Measurements from ENCODE around the gene KDSR.
"Not testable (repeated sequence)": the region's sequence is repeated elsewhere in the genome, so short reads cannot be mapped to it uniquely, and the experiment has no call there.

Gene KDSR

DNA sequence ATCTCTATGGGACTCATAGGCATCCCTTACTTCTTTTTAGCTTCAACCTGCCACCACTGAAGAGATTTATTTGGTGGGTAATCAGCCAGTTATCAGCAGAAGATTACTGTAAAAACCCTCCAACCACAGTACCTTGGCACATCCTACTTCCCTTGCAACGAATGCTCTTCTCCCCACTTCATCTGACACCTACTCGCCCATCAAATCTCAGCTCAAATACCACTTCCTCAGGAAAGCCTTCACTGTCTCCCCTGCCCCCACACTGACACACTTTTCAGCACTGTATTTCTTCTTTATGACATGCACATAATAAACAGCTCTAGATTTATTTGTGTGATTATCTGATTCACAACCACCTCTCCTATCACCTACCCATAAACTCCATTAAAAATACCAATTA is 3.1 kb downstream of the KDSR start:
- Histone ChIP-seq H3K9ac (ENCODE audit: low read depth, low read length) (no peak overlapping the region), H3K4me1 (ENCODE audit: control insufficient read depth, insufficient read depth, low read length) (peaks cover 16% of the 10 kb centered on the region), H3K4me3 (ENCODE audit: low read length) (no peak overlapping the region), H3K9me3 (replicated peaks; ENCODE audit: low read length) (no peaks in the 10 kb centered on the region), H3K4me2 (ENCODE audit: low read length) (no peak overlapping the region), H3K36me3 (ENCODE audit: insufficient read depth, low read length) (peaks cover 25% of the 10 kb centered on the region), H3K27me3 (ENCODE audit: control insufficient read depth, insufficient read depth, low read length) (no peaks in the 10 kb centered on the region)

DNA sequence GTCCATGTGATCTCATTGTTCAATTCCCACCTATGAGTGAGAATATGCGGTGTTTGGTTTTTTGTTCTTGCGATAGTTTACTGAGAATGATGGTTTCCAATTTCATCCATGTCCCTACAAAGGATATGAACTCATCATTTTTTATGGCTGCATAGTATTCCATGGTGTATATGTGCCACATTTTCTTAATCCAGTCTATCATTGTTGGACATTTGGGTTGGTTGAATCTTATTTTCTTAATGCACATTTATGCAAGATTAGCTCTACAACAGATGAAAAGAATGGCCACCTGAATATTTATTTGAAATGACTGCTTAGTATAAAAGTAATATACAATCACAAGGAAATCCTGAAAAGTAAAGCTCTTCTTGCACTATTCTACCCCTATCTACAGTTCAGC is 3.6 kb downstream of the KDSR start:
- H3K27me3 ChIP-seq (ENCODE audit: control insufficient read depth, insufficient read depth, low read length); H3K4me3 ChIP-seq (ENCODE audit: low read length); H3K9ac ChIP-seq (ENCODE audit: low read depth, low read length); H3K9me3 ChIP-seq (replicated peaks; ENCODE audit: low read length); H3K4me2 ChIP-seq (ENCODE audit: low read length): not testable (repeated sequence)
- peaks cover 11% of the 10 kb centered on the region for H3K4me1 ChIP-seq (ENCODE audit: control insufficient read depth, insufficient read depth, low read length)
- peaks cover 25% of the 10 kb centered on the region for H3K36me3 ChIP-seq (ENCODE audit: insufficient read depth, low read length)

DNA sequence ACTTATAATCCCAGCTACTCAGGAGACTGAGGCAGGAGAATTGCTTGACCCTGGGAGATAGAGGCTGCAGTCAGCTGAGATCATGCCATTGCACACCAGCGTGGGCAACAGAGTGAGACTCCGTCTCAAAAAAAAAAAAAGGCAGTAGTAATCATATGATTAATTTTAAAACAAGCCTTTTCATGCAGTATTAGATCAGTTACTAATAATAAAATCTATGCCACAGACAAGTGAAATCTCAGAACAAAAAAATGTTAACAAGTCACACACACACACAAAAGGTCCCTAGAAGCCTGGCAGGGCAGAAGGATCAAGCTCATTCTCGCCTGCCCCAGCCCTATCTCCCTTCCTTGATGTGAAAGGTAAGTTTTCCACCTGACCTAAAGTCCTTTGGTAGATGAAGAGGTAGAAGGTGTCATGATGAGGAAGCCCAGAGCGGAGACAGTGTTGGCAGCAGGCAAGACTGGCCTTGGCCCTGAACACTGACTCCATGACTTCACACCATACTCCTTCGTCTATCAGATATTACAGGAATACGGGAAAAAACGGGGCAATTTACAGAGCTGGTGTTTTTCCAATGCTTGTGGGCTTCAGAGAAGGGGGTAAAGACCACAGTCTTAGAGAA is 10.6 kb downstream of the KDSR start:
- no peak overlapping the region for H3K4me2 ChIP-seq (ENCODE audit: low read length)
- no peak overlapping the region for H3K9ac ChIP-seq (ENCODE audit: low read depth, low read length)
- no peaks in the 10 kb centered on the region for H3K4me1 ChIP-seq (ENCODE audit: control insufficient read depth, insufficient read depth, low read length)
- peaks cover 56% of the 10 kb centered on the region for H3K36me3 ChIP-seq (ENCODE audit: insufficient read depth, low read length)
- H3K4me3 ChIP-seq (ENCODE audit: low read length) = no peak overlapping the region
- H3K9me3 ChIP-seq (replicated peaks; ENCODE audit: low read length) = no peaks in the 10 kb centered on the region
- H3K27me3 ChIP-seq (ENCODE audit: control insufficient read depth, insufficient read depth, low read length) = no peaks in the 10 kb centered on the region

DNA sequence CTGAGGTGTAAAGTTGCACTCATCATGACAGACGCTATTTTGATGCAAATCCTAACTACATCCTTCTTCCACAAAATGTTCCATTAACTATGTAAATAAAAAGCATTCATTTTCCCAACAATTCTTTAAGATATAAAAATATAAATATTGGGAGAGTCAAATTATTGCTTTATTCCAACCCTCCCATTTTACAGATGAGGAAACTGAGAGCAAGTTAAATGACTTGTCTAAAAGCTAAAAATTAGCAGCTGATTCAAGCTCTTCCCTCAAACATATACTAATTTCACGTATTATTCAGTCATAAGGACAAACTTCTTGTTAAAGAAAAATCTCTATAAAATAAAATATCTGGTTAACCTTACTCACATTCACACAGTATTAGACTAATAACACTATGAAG is 16.8 kb downstream of the KDSR start:
- peaks cover 60% of the 10 kb centered on the region for H3K36me3 ChIP-seq (ENCODE audit: insufficient read depth, low read length)
- no peak overlapping the region for H3K4me3 ChIP-seq (ENCODE audit: low read length)
- no peaks in the 10 kb centered on the region for H3K27me3 ChIP-seq (ENCODE audit: control insufficient read depth, insufficient read depth, low read length)
- H3K4me1 ChIP-seq (ENCODE audit: control insufficient read depth, insufficient read depth, low read length) = peaks cover 6% of the 10 kb centered on the region
- H3K4me2 ChIP-seq (ENCODE audit: low read length) = no peak overlapping the region
- no peak overlapping the region for H3K9ac ChIP-seq (ENCODE audit: low read depth, low read length)
- H3K9me3 ChIP-seq (replicated peaks; ENCODE audit: low read length) = no peaks in the 10 kb centered on the region

DNA sequence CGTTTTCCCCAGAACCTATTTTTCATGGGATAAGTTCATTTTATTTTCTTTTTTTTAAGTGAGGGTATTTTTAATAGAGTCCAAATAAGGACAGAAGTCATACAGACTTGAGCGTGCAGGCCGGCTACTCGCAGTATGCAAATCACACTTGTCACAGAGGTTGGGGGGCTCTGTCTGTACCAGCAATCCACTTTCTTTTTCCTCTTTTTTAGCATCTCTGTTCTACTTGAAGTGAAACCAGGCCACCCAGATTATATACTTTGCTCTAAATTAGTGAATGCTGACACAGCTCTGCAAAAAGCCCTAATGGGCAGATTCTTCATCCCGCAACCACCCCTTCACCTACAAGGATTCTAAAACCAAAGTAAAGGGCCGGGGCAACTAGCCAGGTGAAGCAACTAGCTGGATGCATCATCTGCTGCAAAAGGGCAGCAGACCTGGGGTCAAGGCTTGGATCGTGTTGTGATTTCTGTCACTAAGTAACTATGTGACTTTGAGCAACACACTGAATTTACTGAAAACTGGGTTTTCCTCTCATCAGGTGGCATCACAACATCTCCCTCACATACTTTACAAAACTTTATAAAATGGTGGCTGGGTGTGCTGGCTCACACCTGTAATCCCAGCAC is 18.4 kb downstream of the KDSR start:
- H3K4me1 ChIP-seq (ENCODE audit: control insufficient read depth, insufficient read depth, low read length) = peaks cover 6% of the 10 kb centered on the region
- no peak overlapping the region for H3K4me2 ChIP-seq (ENCODE audit: low read length)
- H3K36me3 ChIP-seq (ENCODE audit: insufficient read depth, low read length) = peaks cover 61% of the 10 kb centered on the region
- no peak overlapping the region for H3K9ac ChIP-seq (ENCODE audit: low read depth, low read length)
- no peak overlapping the region for H3K4me3 ChIP-seq (ENCODE audit: low read length)
- H3K27me3 ChIP-seq (ENCODE audit: control insufficient read depth, insufficient read depth, low read length) = no peaks in the 10 kb centered on the region
- no peaks in the 10 kb centered on the region for H3K9me3 ChIP-seq (replicated peaks; ENCODE audit: low read length)

DNA sequence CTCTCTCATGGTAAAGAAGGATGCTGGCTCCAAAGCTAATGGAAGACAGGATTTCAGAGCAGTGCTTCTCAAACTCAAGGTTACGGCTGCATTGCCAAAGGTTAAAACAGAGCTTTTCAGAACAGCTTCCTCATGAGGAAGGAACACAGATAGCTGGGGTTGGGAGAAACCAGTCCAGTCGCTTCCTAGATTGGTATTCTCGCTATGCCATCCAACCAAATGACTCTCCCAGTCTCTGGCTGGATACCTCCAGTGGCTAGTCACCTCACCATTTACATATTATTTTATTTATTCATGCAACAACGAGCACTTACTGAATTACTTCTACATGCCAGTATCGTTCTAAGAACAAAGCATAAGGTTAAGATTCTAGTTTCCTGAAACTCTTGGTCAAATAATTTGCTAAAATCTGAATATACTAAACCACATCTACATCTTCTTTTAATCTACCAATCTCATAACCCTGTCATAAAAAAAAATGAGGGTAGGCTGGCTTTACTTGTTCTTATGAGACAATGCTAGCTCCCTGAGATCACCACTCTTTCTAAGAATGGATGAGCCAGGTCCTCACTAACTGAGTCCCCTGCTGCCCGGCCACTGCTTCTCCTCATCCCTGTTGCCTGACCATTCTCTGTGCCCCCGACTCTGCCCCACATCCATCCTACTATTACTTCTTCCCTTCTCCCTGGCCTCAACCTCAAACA is 20.4 kb downstream of the KDSR start:
- Histone ChIP-seq H3K27me3 (ENCODE audit: control insufficient read depth, insufficient read depth, low read length) (no peaks in the 10 kb centered on the region), H3K4me3 (ENCODE audit: low read length) (no peak overlapping the region), H3K9me3 (replicated peaks; ENCODE audit: low read length) (no peaks in the 10 kb centered on the region), H3K36me3 (ENCODE audit: insufficient read depth, low read length) (peaks cover 66% of the 10 kb centered on the region), H3K4me2 (ENCODE audit: low read length) (no peak overlapping the region), H3K9ac (ENCODE audit: low read depth, low read length) (no peak overlapping the region), H3K4me1 (ENCODE audit: control insufficient read depth, insufficient read depth, low read length) (peaks cover 10% of the 10 kb centered on the region)

DNA sequence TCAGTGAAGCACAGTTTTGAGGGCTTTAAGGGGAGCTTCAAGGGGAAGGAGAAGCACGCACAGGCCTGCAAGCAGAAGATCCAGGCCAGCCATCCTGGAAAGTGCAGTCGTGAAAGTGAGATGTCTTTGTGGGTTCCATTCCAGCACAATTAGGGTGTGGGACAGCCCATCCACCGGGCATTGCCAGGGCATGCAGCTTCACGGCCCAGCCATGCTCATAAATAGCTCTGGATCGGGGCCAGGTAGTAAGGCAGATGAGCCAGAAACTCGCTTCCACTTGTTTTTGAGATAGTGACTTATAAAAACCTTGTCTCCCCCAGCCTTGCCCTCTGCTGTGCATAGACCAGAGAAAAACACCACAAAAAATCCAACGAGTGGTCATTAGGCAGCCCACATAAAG is 21.0 kb downstream of the KDSR start:
- Histone ChIP-seq H3K9ac (ENCODE audit: low read depth, low read length) (no peak overlapping the region), H3K27me3 (ENCODE audit: control insufficient read depth, insufficient read depth, low read length) (no peaks in the 10 kb centered on the region), H3K4me2 (ENCODE audit: low read length) (no peak overlapping the region), H3K9me3 (replicated peaks; ENCODE audit: low read length) (no peaks in the 10 kb centered on the region), H3K36me3 (ENCODE audit: insufficient read depth, low read length) (peaks cover 65% of the 10 kb centered on the region), H3K4me3 (ENCODE audit: low read length) (no peak overlapping the region), H3K4me1 (ENCODE audit: control insufficient read depth, insufficient read depth, low read length) (peaks cover 10% of the 10 kb centered on the region)

DNA sequence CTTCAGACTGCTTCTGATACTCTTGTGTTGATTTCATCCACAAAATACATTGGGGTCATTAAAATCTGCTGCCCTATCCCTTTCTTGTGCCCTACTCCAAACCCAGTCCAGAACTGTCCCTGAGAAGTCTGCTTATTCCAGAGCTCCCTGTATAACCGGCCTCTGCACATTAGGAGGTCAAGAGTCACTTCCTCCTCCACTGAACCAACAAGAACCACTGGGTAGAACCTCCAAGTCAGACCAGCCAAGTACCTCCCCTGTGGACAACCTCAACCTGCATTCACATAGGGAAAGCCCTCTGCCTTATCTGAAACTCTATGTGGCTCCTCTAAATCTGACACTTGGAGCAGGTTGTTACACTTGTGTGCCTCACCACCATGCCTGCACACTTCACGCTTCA is 22.1 kb downstream of the KDSR start:
- no peaks in the 10 kb centered on the region for H3K27me3 ChIP-seq (ENCODE audit: control insufficient read depth, insufficient read depth, low read length)
- H3K9me3 ChIP-seq (replicated peaks; ENCODE audit: low read length) = no peaks in the 10 kb centered on the region
- no peak overlapping the region for H3K4me3 ChIP-seq (ENCODE audit: low read length)
- H3K36me3 ChIP-seq (ENCODE audit: insufficient read depth, low read length) = peaks cover 61% of the 10 kb centered on the region
- no peak overlapping the region for H3K4me2 ChIP-seq (ENCODE audit: low read length)
- peaks cover 10% of the 10 kb centered on the region for H3K4me1 ChIP-seq (ENCODE audit: control insufficient read depth, insufficient read depth, low read length)
- no peak overlapping the region for H3K9ac ChIP-seq (ENCODE audit: low read depth, low read length)

DNA sequence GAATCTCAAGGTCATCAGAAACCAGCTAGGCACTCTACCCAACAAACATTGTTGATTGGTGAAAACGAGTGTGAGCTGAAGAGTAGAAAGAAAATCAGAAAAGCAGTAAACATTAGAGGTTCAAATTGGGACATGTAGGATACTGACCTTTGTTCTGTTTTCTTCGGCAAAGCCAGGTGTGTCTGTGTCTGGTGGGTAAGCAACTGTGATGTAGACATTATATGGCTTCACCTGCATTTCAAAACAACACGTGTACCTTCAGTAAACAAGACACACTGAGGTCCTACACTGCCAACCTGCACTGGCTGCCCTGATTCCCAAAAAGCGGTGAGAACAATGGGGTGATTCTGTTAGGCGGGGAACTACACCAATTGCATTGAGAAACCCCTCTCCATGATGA is 22.7 kb downstream of the KDSR start:
- Histone ChIP-seq H3K4me1 (ENCODE audit: control insufficient read depth, insufficient read depth, low read length) (peaks cover 10% of the 10 kb centered on the region), H3K4me3 (ENCODE audit: low read length) (no peak overlapping the region), H3K9me3 (replicated peaks; ENCODE audit: low read length) (no peaks in the 10 kb centered on the region), H3K27me3 (ENCODE audit: control insufficient read depth, insufficient read depth, low read length) (no peaks in the 10 kb centered on the region), H3K9ac (ENCODE audit: low read depth, low read length) (no peak overlapping the region), H3K4me2 (ENCODE audit: low read length) (no peak overlapping the region), H3K36me3 (ENCODE audit: insufficient read depth, low read length) (peaks cover 58% of the 10 kb centered on the region)

DNA sequence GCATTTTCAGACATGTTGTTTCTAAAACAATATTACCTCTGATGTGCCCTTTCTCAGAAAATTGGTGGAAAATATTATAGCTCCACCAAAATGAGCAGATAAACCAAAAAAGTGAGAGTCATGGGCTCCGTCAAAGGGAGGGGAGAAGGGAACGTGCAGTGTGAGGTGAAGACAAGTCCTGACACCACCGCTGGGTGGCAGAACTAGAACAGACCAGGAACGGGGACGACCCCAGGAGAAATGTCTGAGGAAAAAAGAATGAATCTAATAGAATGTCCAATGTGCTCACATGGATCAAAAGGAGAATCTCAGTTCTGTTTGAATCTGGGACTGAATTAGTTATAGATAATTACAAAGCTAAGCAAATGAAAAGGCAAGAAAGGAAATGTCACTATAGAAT is 24.8 kb downstream of the KDSR start:
- Histone ChIP-seq H3K4me1 (ENCODE audit: control insufficient read depth, insufficient read depth, low read length) (peaks cover 13% of the 10 kb centered on the region), H3K9me3 (replicated peaks; ENCODE audit: low read length) (no peaks in the 10 kb centered on the region), H3K36me3 (ENCODE audit: insufficient read depth, low read length) (peaks cover 61% of the 10 kb centered on the region), H3K4me3 (ENCODE audit: low read length) (no peak overlapping the region), H3K27me3 (ENCODE audit: control insufficient read depth, insufficient read depth, low read length) (no peaks in the 10 kb centered on the region), H3K9ac (ENCODE audit: low read depth, low read length) (no peak overlapping the region), H3K4me2 (ENCODE audit: low read length) (no peak overlapping the region)

DNA sequence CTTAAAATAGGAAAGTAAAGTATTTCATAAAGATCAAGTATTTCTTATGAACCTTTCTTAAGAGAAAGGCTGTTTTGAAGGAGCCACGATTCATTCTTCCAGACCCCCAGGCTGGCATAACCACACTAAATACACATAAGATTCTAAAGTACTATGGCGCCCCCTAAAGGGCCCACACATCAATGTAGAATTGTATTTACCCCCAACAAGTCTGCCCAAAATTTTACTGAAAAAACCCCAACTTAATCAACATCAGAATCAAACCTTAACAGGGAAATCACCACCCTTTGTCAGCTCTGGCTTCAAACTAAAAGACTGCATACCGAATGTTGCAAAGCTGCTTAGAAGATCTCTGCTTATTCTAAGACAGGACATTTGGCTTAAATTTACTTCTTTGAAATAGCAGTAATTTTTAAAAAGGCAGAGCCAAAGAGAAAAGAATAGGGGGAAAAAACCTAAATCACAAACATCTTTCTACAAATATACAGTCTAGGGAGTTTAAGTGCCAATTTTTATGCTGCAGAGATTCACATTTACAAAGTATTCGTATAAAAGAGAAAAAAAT is 27.0 kb downstream of the KDSR start:
- H3K27me3 ChIP-seq (ENCODE audit: control insufficient read depth, insufficient read depth, low read length) = no peaks in the 10 kb centered on the region
- peaks cover 19% of the 10 kb centered on the region for H3K4me1 ChIP-seq (ENCODE audit: control insufficient read depth, insufficient read depth, low read length)
- H3K9ac ChIP-seq (ENCODE audit: low read depth, low read length) = no peak overlapping the region
- H3K4me3 ChIP-seq (ENCODE audit: low read length) = no peak overlapping the region
- H3K36me3 ChIP-seq (ENCODE audit: insufficient read depth, low read length) = peaks cover 65% of the 10 kb centered on the region
- H3K9me3 ChIP-seq (replicated peaks; ENCODE audit: low read length) = no peaks in the 10 kb centered on the region
- H3K4me2 ChIP-seq (ENCODE audit: low read length) = no peak overlapping the region
